Retinal pigment epithelial cell (primary cell): Measurements from ENCODE around the gene IGFBP4.

Source experiments
- DNase-seq: peaks from one replicate; pipeline ENCODE4 v3.0.0-alpha.2; 2010; ENCODE audit warnings: low read depth
- H3K4me3 ChIP-seq: 2 replicates; pipeline ENCODE4 v1.5.1; 2011; ENCODE audit warnings: mild to moderate bottlenecking, low read length, control low read depth, moderate library complexity
- CTCF ChIP-seq: conservative IDR thresholded peaks from 2 replicates; pipeline ENCODE4 v1.5.1; 2011; ENCODE audit warnings: low read depth, low read length, control low read depth, inconsistent platforms

IGFBP4 gene

GRCh38 chr17:40500190-40500589 is 56.9 kb downstream of the IGFBP4 start:
- no peak overlapping the region for H3K4me3 ChIP-seq

GRCh38 chr17:40500709-40501108 is 57.5 kb downstream of the IGFBP4 start:
- TF ChIP-seq CTCF: no peak
- no peak overlapping the region for H3K4me3 ChIP-seq
- no peak for DNase-seq

More at GRCh38 chr17:40500190-40500589, 56.9 kb downstream of the IGFBP4 start:
- DNase-seq: no peak
- no peak for TF ChIP-seq CTCF

- DNase-seq: no peak
Observed at GRCh38 chr17:40501499-40501911, 58.3 kb downstream of the IGFBP4 start, which contains the start of gene TNS4. Gene TNS4, minus strand, starts transcription at chr17:40501623. Its CDS starts 5,198 bp downstream, at chr17:40496425.

GRCh38 chr17:40502716-40503115 is 59.5 kb downstream of the IGFBP4 start:
- no peak overlapping the region for H3K4me3 ChIP-seq
- TF ChIP-seq CTCF: no peak
- no peak for DNase-seq

More at GRCh38 chr17:40501499-40501911, 58.3 kb downstream of the IGFBP4 start, which contains the start of gene TNS4:
- no peak for TF ChIP-seq CTCF
- H3K4me3 ChIP-seq: no peak within 1 kb of the TSS

- no peak for DNase-seq
- no peak for TF ChIP-seq CTCF
- no peak overlapping the region for H3K4me3 ChIP-seq
Observed at GRCh38 chr17:40503154-40503553, 59.9 kb downstream of the IGFBP4 start.

- TF ChIP-seq CTCF: no peak
- no peak overlapping the region for H3K4me3 ChIP-seq
- DNase-seq: no peak
Observed at GRCh38 chr17:40506786-40507185, 63.5 kb downstream of the IGFBP4 start.
